A204.1 (cell line): ENCODE data around the gene KRT38.

Source experiments
- FAIRE-seq: peaks from 2 replicates; lab custom pipeline; 2012; peaks lifted over from hg19 to GRCh38; lab: Jason Lieb, UNC

KRT38 gene

GRCh38 chr17:41394254-41394996, 46.4 kb downstream of the KRT38 start:
- FAIRE-seq, result no peak

- no peak for FAIRE-seq
Observed at GRCh38 chr17:41393826-41394225, 47.0 kb downstream of the KRT38 start.

DNA sequence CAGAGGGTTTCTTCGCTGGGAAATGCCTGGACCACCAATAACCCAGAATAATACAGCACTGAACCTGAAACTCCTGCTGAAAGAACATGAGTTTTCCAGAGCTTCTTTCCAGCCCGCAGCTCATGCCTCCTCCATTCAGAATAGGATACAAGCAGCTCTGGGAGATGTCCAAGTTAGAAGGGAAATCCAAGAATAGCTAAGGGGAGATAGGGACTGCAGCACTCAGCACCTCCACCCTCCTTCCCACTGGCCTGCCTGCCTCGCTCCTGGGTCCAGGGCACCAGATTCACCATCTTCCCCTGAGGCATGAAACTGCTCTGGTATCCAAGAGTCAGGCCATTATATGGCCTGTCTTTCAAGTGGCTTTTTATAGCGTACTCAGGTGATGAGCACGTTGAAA, 47.5 kb downstream of the KRT38 start:
- no peak for FAIRE-seq

DNA sequence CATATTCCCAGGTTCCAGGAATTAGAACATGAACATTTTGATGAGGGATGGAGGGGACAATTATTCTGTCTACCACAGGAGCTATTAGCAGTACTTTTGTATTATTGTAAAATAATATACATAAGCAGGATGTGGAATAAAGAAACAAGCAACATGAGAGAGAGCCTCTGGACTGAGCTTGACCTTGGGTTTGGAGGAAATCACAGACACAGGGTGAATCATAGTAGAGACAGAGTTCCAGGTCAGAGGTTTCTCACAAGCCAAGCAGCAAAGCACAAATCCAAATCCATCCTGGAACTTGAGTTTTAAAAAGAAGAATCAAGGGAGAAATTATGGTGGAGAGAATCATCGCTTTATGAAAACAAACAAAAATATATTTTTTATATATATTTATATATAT, 48.5 kb downstream of the KRT38 start:
- no peak for FAIRE-seq

GRCh38 chr17:41391535-41391934, 49.2 kb downstream of the KRT38 start:
- no peak for FAIRE-seq

GRCh38 chr17:41390411-41390938, 50.3 kb downstream of the KRT38 start:
- no peak for FAIRE-seq

DNA sequence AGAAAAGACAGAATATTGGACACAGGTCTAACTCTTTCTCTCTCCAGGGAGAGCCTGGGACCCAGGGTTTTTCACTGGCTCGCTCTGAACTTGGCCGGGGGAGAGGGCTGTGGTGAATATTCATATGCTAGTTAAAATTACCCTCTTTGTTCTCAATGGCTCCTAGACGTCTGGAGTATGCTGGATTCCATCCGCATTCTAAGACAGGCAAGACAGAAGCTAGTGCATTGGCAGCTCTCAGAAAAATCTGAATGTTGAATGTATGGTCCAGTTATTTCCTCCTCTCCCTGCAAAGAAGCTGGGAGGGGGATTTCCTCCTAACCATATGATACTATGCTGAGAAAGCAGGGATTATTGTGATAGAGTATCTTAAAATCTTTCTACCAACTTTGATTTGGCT, 53.1 kb downstream of the KRT38 start:
- no peak for FAIRE-seq

- no peak for FAIRE-seq
Observed at GRCh38 chr17:41386227-41386626, 54.6 kb downstream of the KRT38 start.
